Measurements from ENCODE around the gene NRP2.

The NRP2 gene

GRCh38 chr2:205700331-205701132 is 18.2 kb downstream of the NRP2 start:
- Histone ChIP-seq H3K9ac (ENCODE audit: low read length in 2 of 2) (peak overlapping the region in 1 of 2 donors; percentile 26), H3K36me3 (ENCODE audit: control insufficient read depth in 2 of 2, insufficient read depth in 2 of 2, low read length in 2 of 2) (peaks cover 34 to 49% of the 10 kb centered on the region in 2 donors), H3K9me3 (ENCODE audit: control insufficient read depth in 2 of 2, low read length in 2 of 2) (no peaks in the 10 kb centered on the region), H3K4me1 (ENCODE audit: control insufficient read depth, insufficient read depth, low read length) (peaks cover 90% of the 10 kb centered on the region), H3K4me3 (ENCODE audit: low read length in 2 of 2) (peak overlapping the region in 1 of 2 donors; percentile 44), H3K27ac (ENCODE audit: low read length) (peak overlapping the region; percentile 80), H3K27me3 (ENCODE audit: control insufficient read depth in 1 of 2, insufficient read depth in 2 of 2, low read length in 2 of 2) (no peaks in the 10 kb centered on the region)

DNA sequence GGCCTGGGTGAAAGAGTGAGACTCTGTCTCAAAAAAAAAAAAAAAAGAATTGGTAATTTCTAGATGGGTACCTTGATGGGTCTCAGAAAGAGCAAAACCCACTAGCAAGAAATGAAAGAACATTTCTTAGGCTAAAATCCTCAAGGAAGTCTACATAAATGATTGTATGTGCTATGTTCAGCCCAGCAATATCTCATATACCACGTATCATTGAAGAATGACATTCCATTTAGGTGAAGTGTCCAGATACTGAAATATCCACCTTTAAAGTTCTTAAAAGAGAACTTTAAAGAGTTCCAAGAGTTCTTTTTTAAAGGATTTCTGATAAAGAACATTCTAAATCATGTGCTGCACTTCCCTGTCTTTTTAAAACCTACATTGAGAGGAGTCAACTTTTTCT is 19.2 kb downstream of the NRP2 start:
- peaks cover 90% of the 10 kb centered on the region for H3K4me1 ChIP-seq (ENCODE audit: control insufficient read depth, insufficient read depth, low read length)
- H3K9ac ChIP-seq (ENCODE audit: low read length in 2 of 2): no peak overlapping the region
- no peaks in the 10 kb centered on the region for H3K27me3 ChIP-seq (ENCODE audit: control insufficient read depth in 1 of 2, insufficient read depth in 2 of 2, low read length in 2 of 2)
- no peak overlapping the region for H3K4me3 ChIP-seq (ENCODE audit: low read length in 2 of 2)
- no peaks in the 10 kb centered on the region for H3K9me3 ChIP-seq (ENCODE audit: control insufficient read depth in 2 of 2, low read length in 2 of 2)
- H3K36me3 ChIP-seq (ENCODE audit: control insufficient read depth in 2 of 2, insufficient read depth in 2 of 2, low read length in 2 of 2): peaks cover 34 to 40% of the 10 kb centered on the region in 2 donors
- H3K27ac ChIP-seq (ENCODE audit: low read length): peak overlapping the region; percentile 80

DNA sequence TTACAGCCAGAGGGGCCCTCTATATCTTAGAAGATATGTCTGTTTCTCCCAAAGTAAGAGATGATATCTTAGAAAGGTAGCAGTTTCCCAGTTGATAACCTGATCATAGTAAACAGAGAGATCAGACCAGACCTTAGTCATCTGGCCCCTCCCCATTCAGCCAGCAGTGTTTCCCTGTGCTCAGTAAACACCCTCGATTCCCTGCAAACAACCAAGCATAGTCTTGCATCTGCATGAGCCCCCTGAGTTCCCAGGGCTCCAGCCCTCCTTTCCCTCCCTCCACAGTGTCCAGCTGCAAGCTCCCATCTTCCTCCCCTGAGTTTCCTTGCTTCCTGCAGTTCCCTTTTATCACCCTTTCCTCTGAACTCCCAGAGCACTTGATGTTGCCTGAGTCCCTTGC is 20.3 kb downstream of the NRP2 start:
- peaks cover 90% of the 10 kb centered on the region for H3K4me1 ChIP-seq (ENCODE audit: control insufficient read depth, insufficient read depth, low read length)
- H3K4me3 ChIP-seq (ENCODE audit: low read length in 2 of 2): no peak overlapping the region
- no peaks in the 10 kb centered on the region for H3K27me3 ChIP-seq (ENCODE audit: control insufficient read depth in 1 of 2, insufficient read depth in 2 of 2, low read length in 2 of 2)
- H3K9ac ChIP-seq (ENCODE audit: low read length in 2 of 2): no peak overlapping the region
- peak overlapping the region; percentile 53 for H3K27ac ChIP-seq (ENCODE audit: low read length)
- H3K36me3 ChIP-seq (ENCODE audit: control insufficient read depth in 2 of 2, insufficient read depth in 2 of 2, low read length in 2 of 2): peaks cover 32 to 40% of the 10 kb centered on the region in 2 donors
- no peaks in the 10 kb centered on the region for H3K9me3 ChIP-seq (ENCODE audit: control insufficient read depth in 2 of 2, low read length in 2 of 2)

DNA sequence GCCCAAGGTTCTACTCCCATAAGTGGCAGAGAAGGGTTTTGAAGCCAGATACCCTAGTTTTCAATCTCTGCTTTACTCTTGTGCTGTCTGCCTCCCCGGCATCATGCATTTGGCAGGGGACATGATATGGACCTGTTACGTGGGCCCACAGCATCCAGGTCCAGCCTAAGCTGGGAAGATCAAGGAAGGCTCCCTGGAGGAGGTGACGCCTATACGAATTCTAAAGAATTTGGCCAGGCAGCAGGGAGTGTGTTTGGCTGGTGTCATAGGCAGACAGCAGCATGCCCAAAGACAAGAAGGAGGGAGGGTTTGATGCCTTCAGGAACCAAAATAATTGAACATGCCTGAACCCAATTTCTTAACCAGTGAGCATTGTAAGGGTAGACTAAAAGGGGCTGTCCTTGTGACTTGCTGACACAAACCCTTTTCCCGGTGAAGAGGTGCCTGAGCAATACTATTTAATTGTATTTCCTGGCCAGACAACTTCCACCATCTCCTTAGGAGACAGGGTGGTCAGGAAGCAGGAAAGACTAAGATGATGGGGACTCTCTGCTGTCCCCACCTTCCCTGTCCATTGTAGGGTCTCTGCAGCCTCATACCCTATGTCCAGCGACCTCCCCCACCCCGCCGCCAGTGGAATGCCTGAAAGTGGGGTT is 21.3 kb downstream of the NRP2 start:
- Histone ChIP-seq H3K9ac (ENCODE audit: low read length in 2 of 2) (peak overlapping the region in 1 of 2 donors; percentile 11), H3K9me3 (ENCODE audit: control insufficient read depth in 2 of 2, low read length in 2 of 2) (no peaks in the 10 kb centered on the region), H3K4me1 (ENCODE audit: control insufficient read depth, insufficient read depth, low read length) (peaks cover 90% of the 10 kb centered on the region), H3K4me3 (ENCODE audit: low read length in 2 of 2) (peak overlapping the region; percentile 11 to 47), H3K27me3 (ENCODE audit: control insufficient read depth in 1 of 2, insufficient read depth in 2 of 2, low read length in 2 of 2) (no peaks in the 10 kb centered on the region), H3K27ac (ENCODE audit: low read length) (peak overlapping the region; percentile 67), H3K36me3 (ENCODE audit: control insufficient read depth in 2 of 2, insufficient read depth in 2 of 2, low read length in 2 of 2) (peaks cover 24 to 33% of the 10 kb centered on the region in 2 donors)

- Histone ChIP-seq H3K4me3 (ENCODE audit: low read length in 2 of 2) (peak overlapping the region in 1 of 2 donors; percentile 47), H3K27me3 (ENCODE audit: control insufficient read depth in 1 of 2, insufficient read depth in 2 of 2, low read length in 2 of 2) (no peaks in the 10 kb centered on the region), H3K9me3 (ENCODE audit: control insufficient read depth in 2 of 2, low read length in 2 of 2) (no peaks in the 10 kb centered on the region), H3K4me1 (ENCODE audit: control insufficient read depth, insufficient read depth, low read length) (peaks cover 90% of the 10 kb centered on the region), H3K27ac (ENCODE audit: low read length) (peak overlapping the region; percentile 67), H3K36me3 (ENCODE audit: control insufficient read depth in 2 of 2, insufficient read depth in 2 of 2, low read length in 2 of 2) (peaks cover 19 to 30% of the 10 kb centered on the region in 2 donors), H3K9ac (ENCODE audit: low read length in 2 of 2) (peak overlapping the region; percentile 13 to 18)
These were observed 21.9 kb downstream of the NRP2 start for GRCh38 chr2:205704127-205704741.

- H3K4me3 ChIP-seq (ENCODE audit: low read length in 2 of 2): peak overlapping the region in 1 of 2 donors; percentile 52
- H3K27ac ChIP-seq (ENCODE audit: low read length): peak overlapping the region; percentile 89
- H3K27me3 ChIP-seq (ENCODE audit: control insufficient read depth in 1 of 2, insufficient read depth in 2 of 2, low read length in 2 of 2): no peaks in the 10 kb centered on the region
- H3K36me3 ChIP-seq (ENCODE audit: control insufficient read depth in 2 of 2, insufficient read depth in 2 of 2, low read length in 2 of 2): peaks cover 15 to 27% of the 10 kb centered on the region in 2 donors
- H3K4me1 ChIP-seq (ENCODE audit: control insufficient read depth, insufficient read depth, low read length): peaks cover 87% of the 10 kb centered on the region
- H3K9ac ChIP-seq (ENCODE audit: low read length in 2 of 2): peak overlapping the region; percentile 18 to 55
- no peaks in the 10 kb centered on the region for H3K9me3 ChIP-seq (ENCODE audit: control insufficient read depth in 2 of 2, low read length in 2 of 2)
These were observed 23.4 kb downstream of the NRP2 start for GRCh38 chr2:205705511-205706349.

DNA sequence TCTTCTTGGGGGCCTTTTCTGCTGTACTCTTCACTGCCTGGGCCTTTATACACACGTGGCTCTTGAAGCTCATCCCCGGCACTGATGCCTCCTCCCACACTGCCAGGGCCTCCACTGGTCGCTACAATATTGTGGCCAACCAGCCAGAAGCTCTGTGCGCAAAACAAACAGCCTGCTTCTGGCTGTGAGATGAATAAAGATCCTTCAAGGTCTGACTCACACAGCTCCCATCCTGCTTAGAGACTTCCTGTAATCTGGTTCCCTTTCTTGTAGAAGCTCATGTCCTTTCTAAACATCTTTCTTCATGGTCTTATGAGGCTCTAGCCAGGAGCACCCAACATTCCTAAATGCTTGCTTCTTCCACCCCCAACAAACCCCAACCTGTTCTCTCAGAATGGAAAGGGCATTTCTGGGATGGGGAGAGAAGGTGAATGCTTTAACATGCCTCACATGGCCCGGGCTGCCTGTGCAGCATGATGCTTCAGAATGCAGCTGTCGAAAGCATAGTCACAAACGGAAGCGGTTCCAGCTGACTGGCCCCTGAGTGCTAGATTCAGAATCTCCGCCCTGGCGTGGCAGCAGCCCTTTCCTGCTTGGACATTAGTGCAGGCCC is 24.6 kb downstream of the NRP2 start:
- Histone ChIP-seq H3K4me1 (ENCODE audit: control insufficient read depth, insufficient read depth, low read length) (peaks cover 87% of the 10 kb centered on the region), H3K27ac (ENCODE audit: low read length) (peak overlapping the region; percentile 89), H3K27me3 (ENCODE audit: control insufficient read depth in 1 of 2, insufficient read depth in 2 of 2, low read length in 2 of 2) (no peaks in the 10 kb centered on the region), H3K4me3 (ENCODE audit: low read length in 2 of 2) (peak overlapping the region; percentile 3 to 57), H3K9ac (ENCODE audit: low read length in 2 of 2) (peak overlapping the region; percentile 2 to 71), H3K36me3 (ENCODE audit: control insufficient read depth in 2 of 2, insufficient read depth in 2 of 2, low read length in 2 of 2) (peaks cover 15 to 27% of the 10 kb centered on the region in 2 donors), H3K9me3 (ENCODE audit: control insufficient read depth in 2 of 2, low read length in 2 of 2) (no peaks in the 10 kb centered on the region)

- H3K9me3 ChIP-seq (ENCODE audit: control insufficient read depth in 2 of 2, low read length in 2 of 2): no peaks in the 10 kb centered on the region
- no peaks in the 10 kb centered on the region for H3K27me3 ChIP-seq (ENCODE audit: control insufficient read depth in 1 of 2, insufficient read depth in 2 of 2, low read length in 2 of 2)
- H3K36me3 ChIP-seq (ENCODE audit: control insufficient read depth in 2 of 2, insufficient read depth in 2 of 2, low read length in 2 of 2): peaks cover 4 to 16% of the 10 kb centered on the region in 2 donors
- H3K4me1 ChIP-seq (ENCODE audit: control insufficient read depth, insufficient read depth, low read length): peaks cover 87% of the 10 kb centered on the region
- peak overlapping the region; percentile 3 to 57 for H3K4me3 ChIP-seq (ENCODE audit: low read length in 2 of 2)
- H3K9ac ChIP-seq (ENCODE audit: low read length in 2 of 2): peak overlapping the region in 1 of 2 donors; percentile 71
- peak overlapping the region; percentile 89 for H3K27ac ChIP-seq (ENCODE audit: low read length)
These were observed 25.9 kb downstream of the NRP2 start for GRCh38 chr2:205708231-205708631.

DNA sequence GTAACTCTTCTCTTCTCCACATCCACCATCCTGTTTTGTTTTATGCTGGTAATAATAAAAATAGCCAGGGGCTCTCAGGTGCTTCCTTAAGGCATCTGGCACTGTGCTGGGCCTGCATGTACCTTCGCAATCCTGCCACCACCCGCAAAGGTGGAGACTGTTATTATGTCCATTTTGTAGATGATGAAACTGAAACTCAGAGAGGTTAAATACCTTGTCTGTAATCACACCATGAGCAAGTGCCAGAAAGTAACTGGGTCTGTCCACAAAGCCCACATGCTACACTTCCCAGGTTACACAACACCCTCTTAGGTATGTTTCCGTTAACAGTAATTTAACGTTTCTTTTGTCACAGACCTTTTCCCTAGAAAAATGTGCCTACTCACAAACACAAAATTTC is 27.0 kb downstream of the NRP2 start:
- peak overlapping the region; percentile 89 for H3K27ac ChIP-seq (ENCODE audit: low read length)
- H3K4me3 ChIP-seq (ENCODE audit: low read length in 2 of 2): no peak overlapping the region
- peaks cover 86% of the 10 kb centered on the region for H3K4me1 ChIP-seq (ENCODE audit: control insufficient read depth, insufficient read depth, low read length)
- H3K36me3 ChIP-seq (ENCODE audit: control insufficient read depth in 2 of 2, insufficient read depth in 2 of 2, low read length in 2 of 2): peaks cover 0 to 12% of the 10 kb centered on the region in 2 donors
- no peaks in the 10 kb centered on the region for H3K27me3 ChIP-seq (ENCODE audit: control insufficient read depth in 1 of 2, insufficient read depth in 2 of 2, low read length in 2 of 2)
- H3K9ac ChIP-seq (ENCODE audit: low read length in 2 of 2): no peak overlapping the region
- H3K9me3 ChIP-seq (ENCODE audit: control insufficient read depth in 2 of 2, low read length in 2 of 2): no peaks in the 10 kb centered on the region

- Histone ChIP-seq H3K27ac (ENCODE audit: low read length) (peak overlapping the region; percentile 89), H3K4me3 (ENCODE audit: low read length in 2 of 2) (no peak overlapping the region), H3K9me3 (ENCODE audit: control insufficient read depth in 2 of 2, low read length in 2 of 2) (no peaks in the 10 kb centered on the region), H3K27me3 (ENCODE audit: control insufficient read depth in 1 of 2, insufficient read depth in 2 of 2, low read length in 2 of 2) (no peaks in the 10 kb centered on the region), H3K36me3 (ENCODE audit: control insufficient read depth in 2 of 2, insufficient read depth in 2 of 2, low read length in 2 of 2) (peaks cover 0 to 12% of the 10 kb centered on the region in 2 donors), H3K9ac (ENCODE audit: low read length in 2 of 2) (peak overlapping the region in 1 of 2 donors; percentile 34), H3K4me1 (ENCODE audit: control insufficient read depth, insufficient read depth, low read length) (peaks cover 88% of the 10 kb centered on the region)
These were observed 30.2 kb downstream of the NRP2 start for GRCh38 chr2:205712508-205712907.

Measured in stomach smooth muscle (tissue), 2 donors.